Adrenal gland (tissue), 12 donors: ENCODE results near the gene MCOLN1. TPM values are rescaled to one million over a fixed set of nuclear protein-coding genes. Genes with fewer than 3 reads are reported as not detected.

Experiments used
- DNase-seq, 7 donors: peaks; one replicate each; pipeline ENCODE4 v3.0.0-alpha.2; 2019 to 2020
- H3K27ac ChIP-seq, 5 donors: fragments of 200-600 bp; sonication (generic) in 4 of 5; 1 replicate in 3 of 5; 2 replicates in 2 of 5; pipeline versions ENCODE4 v1.5.1 to v1.8.0; 2016 to 2020; ENCODE audit warnings: mild to moderate bottlenecking in 1 of 5
- H3K27me3 ChIP-seq: fragments of 200-600 bp; 2 replicates; pipeline ENCODE4 v1.8.0; 2021
- H3K36me3 ChIP-seq, 2 donors: fragments of 200-600 bp; replicated peaks in 1 of 2; 1 replicate in 1 of 2; 2 replicates in 1 of 2; pipeline versions ENCODE4 v1.5.1 to v1.8.0; 2018 to 2022
- H3K4me1 ChIP-seq, 2 donors: fragments of 200-600 bp; replicated peaks in 1 of 2; 1 replicate in 1 of 2; 2 replicates in 1 of 2; pipeline versions ENCODE4 v1.5.1 to v1.8.0; 2018 to 2021
- H3K4me3 ChIP-seq, 4 donors: fragments of 200-600 bp; sonication (generic) in 3 of 4; one replicate each; pipeline ENCODE4 v1.5.1; 2016 to 2018
- H3K9me3 ChIP-seq, 3 donors: fragments of 200-600 bp; sonication (generic) in 1 of 3; replicated peaks in 1 of 3; 1 replicate in 2 of 3; 2 replicates in 1 of 3; pipeline versions ENCODE4 v1.5.1 to v1.8.0; 2016 to 2021
- CTCF ChIP-seq, 6 experiments: fragments of 450-650 bp in 4 of 6; fragments of 200-600 bp in 2 of 6; sonication (generic) in 1 of 6; IDR thresholded peaks; 1 replicate in 5 of 6; 2 replicates in 1 of 6; pipeline versions ENCODE4 v1.5.1 to v1.8.0; 2016 to 2021; ENCODE audit warnings: antibody characterized with exemption in 6 of 6, mild to moderate bottlenecking in 2 of 6, moderate library complexity in 1 of 6
- POLR2A ChIP-seq, 2 donors: fragments of 450-650 bp; IDR thresholded peaks; one replicate each; pipeline ENCODE4 v1.6.1; 2017; ENCODE audit warnings: antibody characterized with exemption in 2 of 2, mild to moderate bottlenecking in 2 of 2, moderate library complexity in 1 of 2
- WGBS, 4 donors: extraction: QIAGEN DNeasy Blood & Tissue Kit in 2 of 4; methylation state at CpG; one replicate each; pipeline versions ENCODE4 v1.1.5 to v1.1.7; 2013 to 2017; 5-methylcytosine and 5-hydroxymethylcytosine counted together
- intact Hi-C, 2 donors: fragments of 100-400 bp; cut with DNase I; formaldehyde crosslinking; loops; one replicate each; pipeline versions ENCODE4 v1.14.1 to v1.15.0; 2022 to 2023
- polyA plus RNA-seq, 3 donors: library from polyadenylated mRNA; stranded (reverse); fragments of 200-250 nt in 2 of 3; fragments of 350-450 nt in 1 of 3; fragmentation: Illumina TruSeq in 1 of 3; extraction: RNeasy Lipid Tissue Mini Kit (QIAGEN cat#74804) in 1 of 3; gene quantifications; one replicate each; pipeline ENCODE4 v1.2.3, GENCODE V29; 2013 to 2014
- total RNA-seq, 9 donors: library from RNA; depleted of rRNA in 4 of 9; stranded (reverse); fragments of >200 nt in 4 of 9; fragments of 120-200 nt in 1 of 9; fragmentation: NEBNext Ultra II Directional in 1 of 9; extraction: Animal tissue kit (Norgen Biotek cat#: 25700) in 1 of 9; gene quantifications; one replicate each; pipeline versions ENCODE4 v1.1.0 to v1.2.4, GENCODE V29; 2013 to 2023
- donor health status: healthy with polysubstance abuse.
- donor health status: Bipolar disorder and iron deficiency.
- donor health status: DM: yes; HTN: yes; CAD: no.
- donor health status: DM: no; HTN: no; CAD: no.
- donor health status: DM: no; HTN: no; CAD: no.
- donor health status: DM: yes; HTN: yes; CAD: no.

The MCOLN1 gene
- total and polyA plus RNA-seq, 12 donors: 6.0 to 212 (median 57.1) TPM

GRCh38 chr19:7476777-7477494 is 45.5 kb upstream of the MCOLN1 start:
- WGBS, 4 donors: 89 to 95% (median 92%) methylated on average over 13 to 35 of the region's 35 CpGs
- Histone ChIP-seq H3K9me3 (no peaks in the 10 kb centered on the region), H3K27ac (no peak overlapping the region), H3K4me1 (peaks cover 0 to 10% of the 10 kb centered on the region in 2 donors), H3K36me3 (peaks cover 0 to 3% of the 10 kb centered on the region in 2 donors), H3K4me3 (no peak overlapping the region), H3K27me3 (no peaks in the 10 kb centered on the region)
- DNase-seq: no peak
- intact Hi-C loops: no loop called here
- TF ChIP-seq POLR2A (IDR thresholded peaks at IDR 0.05) (no peak), CTCF (IDR thresholded peaks at IDR 0.05) (no peak)

GRCh38 chr19:7477758-7478157 is 44.7 kb upstream of the MCOLN1 start:
- no peak overlapping the region for H3K4me3 ChIP-seq
- H3K27me3 ChIP-seq: no peaks in the 10 kb centered on the region
- DNase-seq: no peak
- peaks cover 2 to 10% of the 10 kb centered on the region in 2 donors for H3K4me1 ChIP-seq
- H3K9me3 ChIP-seq: no peaks in the 10 kb centered on the region
- WGBS, 4 donors: 87 to 93% (median 92%) methylated on average over 8 to 10 of the region's 10 CpGs
- H3K36me3 ChIP-seq: no peaks in the 10 kb centered on the region
- H3K27ac ChIP-seq: no peak overlapping the region
- intact Hi-C loops: no loop called here
- TF ChIP-seq CTCF (IDR thresholded peaks at IDR 0.05) (no peak), POLR2A (IDR thresholded peaks at IDR 0.05) (no peak)

GRCh38 chr19:7478173-7478842 is 44.1 kb upstream of the MCOLN1 start:
- peaks cover 6 to 11% of the 10 kb centered on the region in 2 donors for H3K4me1 ChIP-seq
- intact Hi-C loops: no loop called here
- TF ChIP-seq POLR2A (IDR thresholded peaks at IDR 0.05) (no peak), CTCF (IDR thresholded peaks at IDR 0.05) (no peak)

GRCh38 chr19:7478843-7479227 is 43.6 kb upstream of the MCOLN1 start:
- Histone ChIP-seq H3K4me3 (no peak overlapping the region), H3K27me3 (no peaks in the 10 kb centered on the region), H3K36me3 (no peaks in the 10 kb centered on the region), H3K27ac (no peak overlapping the region), H3K4me1 (peaks cover 6 to 15% of the 10 kb centered on the region in 2 donors), H3K9me3 (no peaks in the 10 kb centered on the region)
- DNase-seq: no peak
- no peak for TF ChIP-seq POLR2A (IDR thresholded peaks at IDR 0.05)
- no peak for TF ChIP-seq CTCF (IDR thresholded peaks at IDR 0.05)
- intact Hi-C loops: no loop called here
- WGBS, 4 donors: 87 to 100% (median 88%) methylated on average over 2 to 9 of the region's 9 CpGs; no CpG with 5 or more reads in 1 of the 4 donors

More at GRCh38 chr19:7478173-7478842, 44.1 kb upstream of the MCOLN1 start:
- 38 to 66% (median 60%) methylated on average over 16 to 26 of the region's 26 CpGs; no CpG with 5 or more reads in 1 of the 4 donors for WGBS, 4 donors
- Histone ChIP-seq H3K9me3 (no peaks in the 10 kb centered on the region), H3K27ac (no peak overlapping the region), H3K27me3 (no peaks in the 10 kb centered on the region), H3K36me3 (no peaks in the 10 kb centered on the region), H3K4me3 (no peak overlapping the region)
- DNase-seq: peak in 5 of 7 donors; percentile 32 to 57 (median 50)
